ENCODE measurements around the gene PTPRF. TPM values are rescaled to one million over a fixed set of nuclear protein-coding genes. Genes with fewer than 3 reads are reported as not detected.

Gene PTPRF
- total and polyA plus RNA-seq, 4 donors: 41.2 to 241 (median 85.6) TPM

GRCh38 chr1:43506233-43506632, 24.4 kb upstream of the PTPRF start:
- H3K4me1 ChIP-seq (ENCODE audit: control insufficient read depth in 4 of 4, insufficient read depth in 4 of 4, low read length in 3 of 4): no peaks in the 10 kb centered on the region
- H3K9me3 ChIP-seq (ENCODE audit: control insufficient read depth in 4 of 4, low read length in 3 of 4): peaks cover 0 to under 1% (median 0%) of the 10 kb centered on the region in 4 donors
- no peaks in the 10 kb centered on the region for H3K27me3 ChIP-seq (ENCODE audit: control insufficient read depth in 4 of 4, insufficient read depth in 4 of 4, low read length in 3 of 4)
- 85% methylated on average over 6 of the region's 6 CpGs for WGBS
- H3K9ac ChIP-seq (ENCODE audit: low read depth in 1 of 2, low read length in 2 of 2): no peak overlapping the region
- H3K27ac ChIP-seq (ENCODE audit: low read depth in 1 of 2, low read length in 2 of 2): no peak overlapping the region
- H3K36me3 ChIP-seq (ENCODE audit: control insufficient read depth in 4 of 4, insufficient read depth in 3 of 4, low read depth in 1 of 4, low read length in 3 of 4): no peaks in the 10 kb centered on the region
- no peak overlapping the region for H3K4me3 ChIP-seq (ENCODE audit: low read depth in 1 of 3, low read length in 3 of 3)
- no peak for TF ChIP-seq EGR1 (IDR thresholded peaks at IDR 0.05; ENCODE audit: low read depth in 2 of 2)
- TF ChIP-seq RXRA (IDR thresholded peaks at IDR 0.05): no peak
- TF ChIP-seq, protein P1, sequence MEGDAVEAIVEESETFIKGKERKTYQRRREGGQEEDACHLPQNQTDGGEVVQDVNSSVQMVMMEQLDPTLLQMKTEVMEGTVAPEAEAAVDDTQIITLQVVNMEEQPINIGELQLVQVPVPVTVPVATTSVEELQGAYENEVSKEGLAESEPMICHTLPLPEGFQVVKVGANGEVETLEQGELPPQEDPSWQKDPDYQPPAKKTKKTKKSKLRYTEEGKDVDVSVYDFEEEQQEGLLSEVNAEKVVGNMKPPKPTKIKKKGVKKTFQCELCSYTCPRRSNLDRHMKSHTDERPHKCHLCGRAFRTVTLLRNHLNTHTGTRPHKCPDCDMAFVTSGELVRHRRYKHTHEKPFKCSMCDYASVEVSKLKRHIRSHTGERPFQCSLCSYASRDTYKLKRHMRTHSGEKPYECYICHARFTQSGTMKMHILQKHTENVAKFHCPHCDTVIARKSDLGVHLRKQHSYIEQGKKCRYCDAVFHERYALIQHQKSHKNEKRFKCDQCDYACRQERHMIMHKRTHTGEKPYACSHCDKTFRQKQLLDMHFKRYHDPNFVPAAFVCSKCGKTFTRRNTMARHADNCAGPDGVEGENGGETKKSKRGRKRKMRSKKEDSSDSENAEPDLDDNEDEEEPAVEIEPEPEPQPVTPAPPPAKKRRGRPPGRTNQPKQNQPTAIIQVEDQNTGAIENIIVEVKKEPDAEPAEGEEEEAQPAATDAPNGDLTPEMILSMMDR (IDR thresholded peaks at IDR 0.05; ENCODE audit: low read depth, low read length, missing input control): no peak
- TF ChIP-seq, protein P2, sequence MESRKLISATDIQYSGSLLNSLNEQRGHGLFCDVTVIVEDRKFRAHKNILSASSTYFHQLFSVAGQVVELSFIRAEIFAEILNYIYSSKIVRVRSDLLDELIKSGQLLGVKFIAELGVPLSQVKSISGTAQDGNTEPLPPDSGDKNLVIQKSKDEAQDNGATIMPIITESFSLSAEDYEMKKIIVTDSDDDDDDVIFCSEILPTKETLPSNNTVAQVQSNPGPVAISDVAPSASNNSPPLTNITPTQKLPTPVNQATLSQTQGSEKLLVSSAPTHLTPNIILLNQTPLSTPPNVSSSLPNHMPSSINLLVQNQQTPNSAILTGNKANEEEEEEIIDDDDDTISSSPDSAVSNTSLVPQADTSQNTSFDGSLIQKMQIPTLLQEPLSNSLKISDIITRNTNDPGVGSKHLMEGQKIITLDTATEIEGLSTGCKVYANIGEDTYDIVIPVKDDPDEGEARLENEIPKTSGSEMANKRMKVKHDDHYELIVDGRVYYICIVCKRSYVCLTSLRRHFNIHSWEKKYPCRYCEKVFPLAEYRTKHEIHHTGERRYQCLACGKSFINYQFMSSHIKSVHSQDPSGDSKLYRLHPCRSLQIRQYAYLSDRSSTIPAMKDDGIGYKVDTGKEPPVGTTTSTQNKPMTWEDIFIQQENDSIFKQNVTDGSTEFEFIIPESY (IDR thresholded peaks at IDR 0.05): no peak
- no peak for TF ChIP-seq GABPA (IDR thresholded peaks at IDR 0.05 in 1 of 2, conservative IDR thresholded peaks at IDR 0.05 in 1 of 2)
- no peak for TF ChIP-seq SP1 (IDR thresholded peaks at IDR 0.05)
- TF ChIP-seq JUND (IDR thresholded peaks at IDR 0.05): no peak
- no peak for DNase-seq (ENCODE audit: low spot score)

DNA sequence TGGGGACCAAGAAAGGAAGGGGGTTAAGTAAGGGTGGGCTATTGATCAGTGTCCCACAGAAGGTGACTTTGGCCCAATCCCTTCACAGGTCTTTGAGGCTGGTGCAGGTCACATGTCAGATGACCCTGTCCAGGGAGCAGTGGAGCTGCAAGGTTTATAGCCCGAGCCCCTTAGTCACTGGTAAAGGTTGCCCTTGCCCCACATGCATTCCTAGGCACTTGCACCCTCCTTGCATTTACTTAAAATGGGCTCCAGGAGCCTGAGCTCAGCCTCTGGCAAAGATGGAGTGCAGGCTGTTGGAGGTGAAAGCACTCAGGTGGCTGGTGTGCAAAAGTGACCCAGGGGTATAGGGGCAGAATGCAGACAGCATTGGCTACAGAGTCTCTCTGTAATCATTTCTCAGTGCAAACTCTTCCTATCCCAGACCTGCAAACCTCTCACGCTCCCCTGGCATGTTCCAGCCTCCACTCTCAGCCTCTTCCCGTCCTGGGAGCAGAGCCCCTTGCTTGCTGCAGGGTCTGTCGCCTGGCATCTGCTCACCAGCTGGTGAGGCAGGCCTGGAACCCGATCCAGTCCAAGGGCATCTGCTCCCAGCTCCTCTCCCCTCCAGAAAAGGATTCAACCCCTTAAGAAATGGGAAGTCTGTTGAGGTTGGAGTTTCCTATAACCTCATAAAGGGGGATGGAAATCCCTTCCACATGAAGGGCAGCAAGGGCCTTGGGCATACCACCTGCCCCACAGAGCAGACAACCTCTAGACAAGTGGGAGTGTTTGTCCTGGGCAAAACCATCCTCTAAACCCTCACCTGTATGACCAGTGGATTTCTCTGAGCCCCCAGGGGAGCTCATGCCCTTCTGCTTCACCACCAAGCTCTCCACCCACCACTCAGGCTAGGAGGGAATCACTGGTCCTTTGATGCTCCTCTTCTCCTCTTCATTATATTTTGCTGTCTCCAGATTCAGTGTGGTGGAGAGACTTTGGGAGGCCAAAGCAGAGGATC, 23.1 kb upstream of the PTPRF start:
- TF ChIP-seq TAF1 (conservative IDR thresholded peaks at IDR 0.05) (no peak), RXRA (IDR thresholded peaks at IDR 0.05) (no peak), FOXA2 (IDR thresholded peaks at IDR 0.05) (no peak)
- TF ChIP-seq, protein P1 (IDR thresholded peaks at IDR 0.05; ENCODE audit: low read depth, low read length, missing input control): no peak
- Histone ChIP-seq H3K9ac (ENCODE audit: low read depth in 1 of 2, low read length in 2 of 2) (no peak overlapping the region), H3K27ac (ENCODE audit: low read depth in 1 of 2, low read length in 2 of 2) (no peak overlapping the region), H3K27me3 (ENCODE audit: control insufficient read depth in 4 of 4, insufficient read depth in 4 of 4, low read length in 3 of 4) (no peaks in the 10 kb centered on the region), H3K4me3 (ENCODE audit: low read depth in 1 of 3, low read length in 3 of 3) (no peak overlapping the region), H3K36me3 (ENCODE audit: control insufficient read depth in 4 of 4, insufficient read depth in 3 of 4, low read depth in 1 of 4, low read length in 3 of 4) (no peaks in the 10 kb centered on the region), H3K9me3 (ENCODE audit: control insufficient read depth in 4 of 4, low read length in 3 of 4) (peaks cover 0 to 3% (median 0%) of the 10 kb centered on the region in 4 donors), H3K4me1 (ENCODE audit: control insufficient read depth in 4 of 4, insufficient read depth in 4 of 4, low read length in 3 of 4) (no peaks in the 10 kb centered on the region)
- no peak for DNase-seq (ENCODE audit: low spot score)
- WGBS: 86% methylated on average over 5 of the region's 5 CpGs
